ENCODE data around the gene CDK14.
"Not testable (repeated sequence)": the region's sequence is repeated elsewhere in the genome, so short reads cannot be mapped to it uniquely, and the experiment has no call there.

CDK14 gene

DNA sequence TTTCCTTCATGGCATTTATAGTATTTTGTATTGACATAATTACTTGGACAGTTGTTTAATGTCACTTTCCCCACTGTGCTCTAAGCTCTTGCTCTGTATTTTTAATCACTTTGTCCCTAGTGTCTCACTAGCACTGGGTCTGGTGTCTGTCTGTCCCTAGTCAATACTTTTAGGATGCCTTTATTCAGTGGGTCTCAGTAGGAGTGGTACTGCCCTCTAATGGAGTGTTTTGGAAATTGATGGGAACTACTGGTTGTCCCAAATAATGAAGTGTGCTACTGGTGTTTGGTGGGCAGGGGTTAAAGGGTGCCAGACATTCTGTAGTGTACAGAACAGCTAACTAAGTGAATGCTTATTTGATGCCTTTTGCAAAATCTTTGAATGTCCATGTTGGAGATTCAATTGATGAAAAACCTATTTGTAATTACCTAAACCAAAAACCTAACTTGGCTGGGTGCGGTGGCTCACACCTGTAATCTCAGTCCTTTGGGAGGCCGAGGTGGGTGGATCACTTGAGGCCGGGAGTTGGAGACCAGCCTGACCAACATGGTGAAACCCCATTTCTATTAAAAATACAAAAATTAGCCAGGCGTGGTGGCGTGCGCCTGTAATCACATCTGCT lies 33.3 kb downstream of the CDK14 start:
- H3K27me3 Mint-ChIP-seq: no peaks in the 10 kb centered on the region
- no peak overlapping the region for H3K4me3 Mint-ChIP-seq
- H3K36me3 Mint-ChIP-seq: peaks cover 5 to 22% of the 10 kb centered on the region in 2 donors
- H3K4me1 Mint-ChIP-seq: peaks cover 21 to 29% of the 10 kb centered on the region in 2 donors
- H3K9me3 Mint-ChIP-seq: peaks cover 0 to 4% of the 10 kb centered on the region in 2 donors
- ATAC-seq (replicated peaks) (peak; percentile 77 to 80), DNase-seq (peak; percentile 32)
- H3K27ac Mint-ChIP-seq: no peak overlapping the region

DNA sequence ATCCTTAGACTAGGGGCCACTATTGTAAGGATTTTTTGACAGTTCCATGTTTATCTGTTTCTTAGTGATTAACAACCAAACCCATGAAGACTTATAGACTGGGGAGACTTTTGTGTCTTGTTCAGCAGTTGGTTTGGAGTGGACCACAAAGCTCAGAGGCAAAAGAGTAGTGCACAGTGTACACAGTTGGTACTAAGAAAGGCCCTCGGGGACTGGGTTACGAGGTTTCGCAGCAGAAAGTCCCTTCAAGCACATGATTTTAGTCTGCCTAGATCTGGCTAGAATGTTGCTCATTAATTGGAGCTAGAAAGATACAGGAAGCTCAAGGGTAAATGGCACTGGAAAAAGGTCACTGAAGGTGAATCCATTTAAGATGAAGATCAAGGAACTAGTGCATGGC lies 35.4 kb downstream of the CDK14 start:
- ATAC-seq (replicated peaks) (peak; percentile 89 to 92), DNase-seq (no peak)
- Mint-ChIP-seq H3K27ac (peak overlapping the region; percentile 86), H3K4me3 (peak overlapping the region in 1 of 2 donors; percentile 25), H3K4me1 (peaks cover 20 to 24% of the 10 kb centered on the region in 2 donors), H3K27me3 (no peaks in the 10 kb centered on the region), H3K36me3 (peaks cover 6 to 19% of the 10 kb centered on the region in 2 donors), H3K9me3 (peaks cover under 1 to 4% of the 10 kb centered on the region in 2 donors)

DNA sequence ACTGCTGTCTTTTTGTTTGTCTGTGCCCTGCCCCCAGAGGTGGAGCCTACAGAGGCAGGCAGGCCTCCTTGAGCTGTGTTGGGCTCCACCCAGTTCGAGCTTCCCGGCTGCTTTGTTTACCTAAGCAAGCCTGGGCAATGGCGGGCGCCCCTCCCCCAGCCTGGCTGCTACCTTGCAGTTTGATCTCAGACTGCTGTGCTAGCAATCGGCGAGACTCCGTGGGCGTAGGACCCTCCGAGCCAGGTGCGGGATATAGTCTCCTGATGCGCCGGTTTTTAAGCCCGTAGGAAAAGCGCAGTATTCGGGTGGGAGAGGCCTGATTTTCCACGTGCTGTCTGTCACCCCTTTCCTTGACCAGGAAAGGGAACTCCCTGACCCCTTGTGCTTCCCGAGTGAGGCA lies 43.6 kb downstream of the CDK14 start:
- not testable (repeated sequence) for H3K4me3 Mint-ChIP-seq; ATAC-seq (replicated peaks); DNase-seq; H3K27ac Mint-ChIP-seq; H3K27me3 Mint-ChIP-seq; H3K4me1 Mint-ChIP-seq
- H3K9me3 Mint-ChIP-seq: peaks cover 0 to 13% of the 10 kb centered on the region in 2 donors
- H3K36me3 Mint-ChIP-seq: peaks cover 33 to 42% of the 10 kb centered on the region in 2 donors

DNA sequence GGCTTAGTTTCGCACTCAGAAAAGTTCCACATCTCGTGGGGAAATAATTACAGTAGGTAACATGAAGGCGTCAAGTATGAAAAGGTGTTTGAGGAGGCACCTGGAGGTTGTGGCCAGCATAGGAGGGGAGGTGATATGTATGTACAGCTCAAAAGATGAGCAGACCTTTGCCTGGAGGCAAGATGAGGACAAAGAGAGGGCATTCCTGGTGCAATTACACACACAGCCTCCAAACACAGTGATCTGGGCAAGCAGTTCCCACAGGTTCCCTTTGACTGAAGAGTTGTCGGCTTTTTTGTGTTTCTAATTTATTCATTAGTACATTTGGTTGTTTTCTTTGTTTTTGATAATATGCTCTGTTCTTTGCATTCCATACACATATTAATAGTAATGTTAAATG lies 46.9 kb downstream of the CDK14 start:
- H3K36me3 Mint-ChIP-seq: peaks cover 31 to 39% of the 10 kb centered on the region in 2 donors
- H3K9me3 Mint-ChIP-seq: peaks cover 0 to 11% of the 10 kb centered on the region in 2 donors
- no peaks in the 10 kb centered on the region for H3K27me3 Mint-ChIP-seq
- H3K27ac Mint-ChIP-seq: no peak overlapping the region
- H3K4me1 Mint-ChIP-seq: peaks cover 7 to 12% of the 10 kb centered on the region in 2 donors
- DNase-seq (no peak), ATAC-seq (replicated peaks) (no peak)
- no peak overlapping the region for H3K4me3 Mint-ChIP-seq

DNA sequence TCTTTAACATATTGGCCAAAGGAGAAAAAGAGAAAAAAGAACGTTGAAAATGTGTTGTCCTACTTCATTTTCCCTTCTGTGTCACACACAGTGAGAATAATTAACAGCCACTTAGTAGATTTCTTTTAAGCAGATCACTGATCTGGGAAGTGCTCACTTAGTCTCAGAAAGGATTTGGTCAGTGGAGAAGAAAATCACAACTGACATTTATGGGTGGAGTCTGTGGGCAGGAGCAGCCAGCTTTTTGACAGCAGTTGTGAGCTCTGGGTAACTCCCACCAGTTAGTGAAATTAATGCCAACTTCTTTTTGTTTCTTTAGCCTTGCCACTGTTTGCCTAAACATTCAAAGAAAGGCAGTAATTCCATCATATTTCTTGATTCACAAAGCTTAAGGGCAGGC lies 49.7 kb downstream of the CDK14 start:
- peak overlapping the region; percentile 63 for H3K27ac Mint-ChIP-seq
- DNase-seq (no peak), ATAC-seq (replicated peaks) (peak; percentile 83 to 89)
- peaks cover 9 to 13% of the 10 kb centered on the region in 2 donors for H3K4me1 Mint-ChIP-seq
- H3K36me3 Mint-ChIP-seq: peaks cover 25 to 34% of the 10 kb centered on the region in 2 donors
- H3K9me3 Mint-ChIP-seq: peaks cover 0 to 8% of the 10 kb centered on the region in 2 donors
- H3K27me3 Mint-ChIP-seq: no peaks in the 10 kb centered on the region
- H3K4me3 Mint-ChIP-seq: peak overlapping the region; percentile 30 to 56

DNA sequence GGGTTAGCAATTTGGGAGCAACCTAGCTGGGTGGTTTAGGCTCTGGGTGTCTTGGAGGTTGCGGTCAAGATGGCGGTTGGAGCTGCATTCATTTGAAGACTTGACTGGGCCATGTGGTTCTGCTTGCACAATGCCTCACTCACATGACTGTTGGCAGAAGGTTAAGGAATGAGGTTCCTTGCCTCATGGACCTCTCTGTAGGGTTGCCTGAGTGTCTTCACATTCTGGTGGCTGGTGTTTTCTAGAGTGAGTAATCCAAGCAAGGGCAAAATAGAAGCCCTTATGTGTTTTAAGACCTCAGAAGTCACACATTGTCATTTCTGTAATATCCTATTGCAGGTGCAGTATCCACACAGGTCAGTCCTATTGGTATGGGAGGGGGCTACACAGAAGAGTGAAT lies 52.0 kb downstream of the CDK14 start:
- Mint-ChIP-seq H3K36me3 (peaks cover 12 to 22% of the 10 kb centered on the region in 2 donors), H3K9me3 (no peaks in the 10 kb centered on the region), H3K4me1 (peaks cover 18 to 36% of the 10 kb centered on the region in 2 donors), H3K27me3 (no peaks in the 10 kb centered on the region), H3K27ac (no peak overlapping the region), H3K4me3 (no peak overlapping the region)
- ATAC-seq (replicated peaks): peak; percentile 23 to 31
- DNase-seq: no peak

DNA sequence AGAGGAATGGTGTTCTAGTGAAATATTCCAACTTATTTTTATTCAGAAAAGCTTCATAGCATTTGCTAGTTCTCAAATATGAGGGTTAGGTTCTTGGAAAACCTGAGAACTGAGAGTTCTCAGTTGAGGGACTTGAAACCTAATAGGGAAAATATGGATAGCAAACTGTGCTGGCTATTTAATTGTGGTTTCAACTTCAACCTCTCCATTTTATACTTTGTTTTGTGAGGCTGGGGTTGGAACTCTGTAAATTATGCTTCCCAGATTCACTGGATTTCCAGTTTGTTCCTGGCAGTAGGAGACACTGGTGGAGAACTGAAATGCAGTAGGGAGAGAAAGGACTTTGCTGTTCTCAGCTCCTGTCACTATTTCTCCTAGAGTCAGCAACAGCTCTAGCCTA lies 52.7 kb downstream of the CDK14 start:
- Mint-ChIP-seq H3K4me1 (peaks cover 20 to 41% of the 10 kb centered on the region in 2 donors), H3K36me3 (peaks cover 7 to 17% of the 10 kb centered on the region in 2 donors), H3K27ac (no peak overlapping the region), H3K27me3 (no peaks in the 10 kb centered on the region), H3K9me3 (peaks cover 0 to 2% of the 10 kb centered on the region in 2 donors), H3K4me3 (no peak overlapping the region)
- ATAC-seq (replicated peaks): no peak
- DNase-seq: no peak

DNA sequence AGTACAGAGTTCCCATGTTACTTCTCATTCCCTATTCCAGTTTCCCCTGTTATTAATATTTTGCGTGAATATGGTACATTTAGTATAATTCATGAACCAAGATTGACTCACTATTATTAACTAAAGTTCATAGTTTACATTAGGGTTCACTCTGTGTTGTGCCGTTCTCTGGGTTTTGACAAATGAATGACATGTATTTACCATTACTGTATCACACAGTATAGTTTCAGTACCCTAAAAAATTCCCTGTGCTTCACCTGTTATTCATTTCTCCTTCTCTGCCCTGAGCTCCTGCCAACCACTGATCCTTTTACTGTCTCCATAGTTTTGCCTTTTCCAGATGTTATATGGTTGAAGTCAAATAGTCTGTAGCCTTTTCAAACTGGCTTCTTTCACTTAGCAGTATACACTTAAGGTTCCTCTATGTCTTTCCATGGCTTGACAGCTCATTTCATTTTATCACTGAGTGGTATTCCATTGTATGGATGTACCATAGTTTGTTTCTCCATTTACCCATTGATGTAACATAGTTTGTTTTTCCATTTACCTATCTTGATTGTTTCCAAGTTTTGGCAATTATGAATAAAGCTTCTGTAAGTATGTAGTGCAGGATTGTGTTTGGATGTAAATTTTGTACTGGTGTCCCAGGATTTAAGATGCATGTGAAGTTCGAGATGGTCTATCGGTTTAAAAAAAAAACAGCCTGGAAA lies 58.8 kb downstream of the CDK14 start:
- H3K4me1 Mint-ChIP-seq: peaks cover 35 to 66% of the 10 kb centered on the region in 2 donors
- H3K27ac Mint-ChIP-seq: peak overlapping the region; percentile 0
- ATAC-seq (replicated peaks) (peak; percentile 75 to 79), DNase-seq (no peak)
- no peaks in the 10 kb centered on the region for H3K27me3 Mint-ChIP-seq
- H3K36me3 Mint-ChIP-seq: peaks cover 11 to 15% of the 10 kb centered on the region in 2 donors
- peak overlapping the region in 1 of 2 donors; percentile 7 for H3K4me3 Mint-ChIP-seq
- H3K9me3 Mint-ChIP-seq: peaks cover 3 to 5% of the 10 kb centered on the region in 2 donors

DNA sequence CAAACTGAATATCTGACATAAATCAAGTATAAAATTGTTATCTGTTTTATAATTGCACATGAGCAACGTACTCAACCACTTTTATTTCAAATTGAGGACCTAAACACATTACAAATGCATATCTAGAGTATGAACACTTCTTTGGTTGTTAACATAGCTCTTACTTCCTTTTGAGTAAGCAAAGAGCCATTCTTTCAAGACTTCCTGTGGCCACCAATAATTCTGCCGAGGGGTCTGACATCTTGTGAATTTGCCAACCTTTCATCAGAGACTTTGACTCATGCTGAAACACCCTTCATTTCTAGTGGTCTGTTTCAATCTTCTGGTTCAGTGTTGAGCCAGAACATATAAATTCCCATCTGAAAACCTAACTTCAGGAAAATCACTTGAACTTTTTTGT lies 59.4 kb downstream of the CDK14 start:
- DNase-seq (no peak), ATAC-seq (replicated peaks) (peak; percentile 68 to 75)
- Mint-ChIP-seq H3K9me3 (peaks cover 3 to 5% of the 10 kb centered on the region in 2 donors), H3K4me3 (peak overlapping the region in 1 of 2 donors; percentile 28), H3K36me3 (peaks cover 6 to 11% of the 10 kb centered on the region in 2 donors), H3K4me1 (peaks cover 37 to 73% of the 10 kb centered on the region in 2 donors), H3K27ac (peak overlapping the region; percentile 85), H3K27me3 (no peaks in the 10 kb centered on the region)

DNA sequence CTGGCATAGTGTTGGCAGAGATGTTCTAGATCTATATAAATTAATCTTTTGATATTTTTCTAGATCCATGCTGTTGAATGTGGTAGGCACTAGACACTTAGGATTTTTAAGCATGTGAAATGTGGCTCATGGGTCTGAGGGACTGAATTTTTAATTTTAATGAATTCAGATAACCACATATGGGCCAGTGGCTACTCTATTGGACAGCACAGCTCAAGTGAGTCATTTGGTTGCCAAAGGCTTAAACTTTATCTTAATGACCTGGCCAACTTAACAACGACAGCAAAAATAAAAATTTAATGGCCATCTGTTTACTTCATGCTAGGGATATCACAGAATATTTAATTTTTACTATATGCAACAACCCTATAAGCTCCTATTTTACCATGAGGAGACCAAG lies 61.4 kb downstream of the CDK14 start:
- H3K4me1 Mint-ChIP-seq: peaks cover 42 to 74% of the 10 kb centered on the region in 2 donors
- H3K9me3 Mint-ChIP-seq: peaks cover 3 to 5% of the 10 kb centered on the region in 2 donors
- H3K36me3 Mint-ChIP-seq: peaks cover 6 to 8% of the 10 kb centered on the region in 2 donors
- no peak for DNase-seq
- H3K4me3 Mint-ChIP-seq: no peak overlapping the region
- ATAC-seq (replicated peaks): no peak
- no peak overlapping the region for H3K27ac Mint-ChIP-seq
- no peaks in the 10 kb centered on the region for H3K27me3 Mint-ChIP-seq

DNA sequence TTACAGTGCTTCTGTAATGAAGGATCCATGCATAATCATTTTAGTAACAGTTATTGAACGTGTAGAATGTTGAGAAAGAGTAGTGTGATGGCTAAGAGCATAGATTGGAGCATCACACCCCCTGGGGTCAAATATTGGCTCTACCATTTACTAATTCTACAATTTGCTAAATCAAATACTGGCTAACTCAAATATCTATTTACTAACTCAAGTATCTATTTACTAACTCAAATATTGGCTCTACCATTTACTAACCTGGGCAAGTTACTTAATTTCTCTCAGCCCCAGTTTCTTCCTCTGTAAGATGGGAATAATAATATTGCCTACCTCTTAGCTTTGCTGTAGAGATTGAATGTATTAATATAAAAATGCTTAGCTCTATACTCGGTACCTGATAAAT lies 64.0 kb downstream of the CDK14 start:
- ATAC-seq (replicated peaks): no peak
- peaks cover 7 to 11% of the 10 kb centered on the region in 2 donors for H3K36me3 Mint-ChIP-seq
- H3K4me1 Mint-ChIP-seq: peaks cover 44 to 63% of the 10 kb centered on the region in 2 donors
- no peak overlapping the region for H3K27ac Mint-ChIP-seq
- no peak for DNase-seq
- H3K27me3 Mint-ChIP-seq: no peaks in the 10 kb centered on the region
- H3K4me3 Mint-ChIP-seq: no peak overlapping the region
- peaks cover 3 to 4% of the 10 kb centered on the region in 2 donors for H3K9me3 Mint-ChIP-seq

DNA sequence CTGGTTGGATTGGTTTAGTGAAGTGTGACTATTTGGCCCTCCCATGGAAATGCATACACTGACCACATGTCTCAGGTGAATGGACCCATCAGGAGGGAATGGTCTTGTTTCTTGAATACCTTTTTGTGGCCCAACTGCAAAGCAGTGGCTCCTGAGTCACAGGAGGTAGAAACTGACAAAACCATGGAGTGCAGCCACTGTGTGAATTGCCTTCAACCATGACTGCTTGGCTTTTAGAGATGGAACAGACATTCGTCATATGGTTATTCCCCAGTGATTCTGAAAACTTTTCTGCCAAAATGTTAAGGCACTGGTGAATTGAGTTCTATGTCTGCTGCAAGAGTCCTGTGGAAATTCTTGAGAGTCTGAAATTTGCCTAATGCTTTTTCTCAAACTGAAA lies 64.7 kb downstream of the CDK14 start:
- Mint-ChIP-seq H3K4me1 (peaks cover 45 to 65% of the 10 kb centered on the region in 2 donors), H3K9me3 (peaks cover 3 to 4% of the 10 kb centered on the region in 2 donors), H3K4me3 (peak overlapping the region; percentile 61 to 66), H3K27ac (peak overlapping the region; percentile 92), H3K27me3 (no peaks in the 10 kb centered on the region), H3K36me3 (peaks cover 7 to 11% of the 10 kb centered on the region in 2 donors)
- peak; percentile 46 for DNase-seq
- peak; percentile 90 to 92 for ATAC-seq (replicated peaks)

DNA sequence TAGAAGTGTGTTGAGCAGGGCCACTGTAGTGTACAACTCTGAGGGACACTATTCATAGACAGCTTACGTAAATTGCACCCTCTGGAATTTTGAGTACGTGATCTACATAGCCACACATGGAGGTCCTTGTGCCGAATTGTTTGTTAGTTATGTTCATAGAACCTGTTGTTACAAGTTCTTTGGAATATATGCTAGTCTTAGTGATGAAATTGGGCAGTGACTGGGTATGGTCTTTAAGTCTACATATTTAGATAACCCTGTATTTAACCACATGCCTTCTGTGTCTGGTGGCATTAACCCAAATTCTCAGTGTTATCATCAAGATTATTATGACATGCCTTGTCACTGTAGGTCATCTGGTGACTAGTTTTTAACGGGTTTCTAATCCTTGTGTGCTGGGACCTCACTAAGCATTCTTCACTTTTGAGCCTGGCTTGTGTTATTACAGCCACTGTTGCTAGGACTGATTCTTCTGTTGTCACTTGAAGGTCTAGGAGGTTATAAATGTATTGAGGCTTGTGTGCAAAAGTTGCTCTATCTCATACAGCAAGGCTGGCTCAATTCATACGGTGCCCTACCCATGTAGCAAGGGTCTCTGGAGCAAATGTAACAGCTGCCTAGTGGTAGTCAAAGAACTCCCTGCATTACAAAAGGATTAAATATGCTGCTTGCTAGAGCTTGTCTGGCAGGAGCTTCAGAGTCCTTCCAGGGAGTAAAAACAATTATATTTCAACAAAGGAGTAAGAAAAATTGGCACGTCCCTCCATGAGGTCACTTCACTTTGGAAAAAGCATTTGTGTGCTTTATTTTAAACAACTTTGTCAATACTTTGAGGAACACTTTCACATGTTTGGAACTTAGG lies 65.4 kb downstream of the CDK14 start:
- DNase-seq (no peak), ATAC-seq (replicated peaks) (peak; percentile 33 to 55)
- Mint-ChIP-seq H3K4me1 (peaks cover 47 to 65% of the 10 kb centered on the region in 2 donors), H3K27ac (peak overlapping the region; percentile 92), H3K9me3 (peaks cover 3 to 4% of the 10 kb centered on the region in 2 donors), H3K4me3 (peak overlapping the region; percentile 61 to 66), H3K27me3 (no peaks in the 10 kb centered on the region), H3K36me3 (peaks cover 7 to 11% of the 10 kb centered on the region in 2 donors)

DNA sequence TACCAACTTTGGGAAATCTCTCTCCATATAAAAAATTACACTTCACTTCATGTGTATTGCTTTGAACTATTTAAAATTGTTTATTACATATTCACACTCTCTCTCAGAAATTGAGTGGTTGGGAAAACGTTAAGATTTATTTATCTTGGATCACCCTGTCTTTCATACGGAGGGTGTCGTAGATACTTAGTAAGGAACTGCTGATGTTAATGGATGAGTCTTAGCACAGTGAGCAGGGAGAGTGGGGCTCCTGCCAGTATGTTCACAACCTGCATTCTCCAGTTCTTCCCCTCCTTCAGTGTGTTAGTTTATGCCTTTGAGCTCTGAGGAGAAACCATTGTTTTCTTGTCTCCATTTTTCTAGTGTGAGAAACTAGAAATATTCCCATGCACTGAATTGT lies 67.1 kb downstream of the CDK14 start:
- peaks cover 9 to 12% of the 10 kb centered on the region in 2 donors for H3K36me3 Mint-ChIP-seq

More for the DNA sequence above, 67.1 kb downstream of the CDK14 start:
- Mint-ChIP-seq H3K4me3 (no peak overlapping the region), H3K27me3 (no peaks in the 10 kb centered on the region), H3K9me3 (peaks cover 0 to 5% of the 10 kb centered on the region in 2 donors), H3K27ac (peak overlapping the region; percentile 5), H3K4me1 (peaks cover 47 to 68% of the 10 kb centered on the region in 2 donors)
- DNase-seq (no peak), ATAC-seq (replicated peaks) (no peak)

Data from stimulated activated naive B cell treated with anti-CD40 and anti-IgM and Interleukin-4, amounts not matched to agents 10 μg/mL and 1 μg/mL and 100 μg/mL, for 72 hours (primary cell).